ENCODE measurements around the gene EML6.

The EML6 gene

GRCh38 chr2:54706622-54707021, 16.8 kb upstream of the EML6 start:
- DNase-seq (ENCODE audit: low read depth in 2 of 2): no peak

- no peak for DNase-seq (ENCODE audit: low read depth in 2 of 2)
Observed at GRCh38 chr2:54708584-54709335, 14.7 kb upstream of the EML6 start.

GRCh38 chr2:54709336-54709809, 14.1 kb upstream of the EML6 start:
- DNase-seq (ENCODE audit: low read depth in 2 of 2): no peak

GRCh38 chr2:54710216-54710615, 13.2 kb upstream of the EML6 start:
- no peak for DNase-seq (ENCODE audit: low read depth in 2 of 2)

- no peak for DNase-seq (ENCODE audit: low read depth in 2 of 2)
Observed at GRCh38 chr2:54712516-54712915, 10.9 kb upstream of the EML6 start.

GRCh38 chr2:54714996-54715395, 8.5 kb upstream of the EML6 start:
- no peak for DNase-seq (ENCODE audit: low read depth in 2 of 2)

- no peak for DNase-seq (ENCODE audit: low read depth in 2 of 2)
Observed at GRCh38 chr2:54716375-54716774, 7.1 kb upstream of the EML6 start.

- no peak for DNase-seq (ENCODE audit: low read depth in 2 of 2)
Observed at GRCh38 chr2:54720563-54720962, 2.9 kb upstream of the EML6 start.

GRCh38 chr2:54722641-54723040, 821 bp upstream of the EML6 start:
- no peak for DNase-seq (ENCODE audit: low read depth in 2 of 2)

GRCh38 chr2:54723996-54724559, 616 bp downstream of the EML6 start:
- no peak for DNase-seq (ENCODE audit: low read depth in 2 of 2)

GRCh38 chr2:54724560-54725342, 1.3 kb downstream of the EML6 start:
- no peak for DNase-seq (ENCODE audit: low read depth in 2 of 2)

- DNase-seq (ENCODE audit: low read depth in 2 of 2): no peak
Observed at GRCh38 chr2:54725343-54726099, 2.1 kb downstream of the EML6 start.

GRCh38 chr2:54726431-54726830, 3.0 kb downstream of the EML6 start:
- DNase-seq (ENCODE audit: low read depth in 2 of 2): no peak

GRCh38 chr2:54726940-54727339, 3.5 kb downstream of the EML6 start:
- DNase-seq (ENCODE audit: low read depth in 2 of 2): no peak

GRCh38 chr2:54728669-54729120, 5.2 kb downstream of the EML6 start:
- no peak for DNase-seq (ENCODE audit: low read depth in 2 of 2)

GRCh38 chr2:54735636-54736035, 12.2 kb downstream of the EML6 start:
- DNase-seq (ENCODE audit: low read depth in 2 of 2): no peak

GRCh38 chr2:54738281-54738680, 14.8 kb downstream of the EML6 start:
- DNase-seq (ENCODE audit: low read depth in 2 of 2): no peak

GRCh38 chr2:54740333-54740732, 16.9 kb downstream of the EML6 start:
- no peak for DNase-seq (ENCODE audit: low read depth in 2 of 2)

GRCh38 chr2:54741250-54741649, 17.8 kb downstream of the EML6 start:
- no peak for DNase-seq (ENCODE audit: low read depth in 2 of 2)

- DNase-seq (ENCODE audit: low read depth in 2 of 2): no peak
Observed at GRCh38 chr2:54750040-54750439, 26.6 kb downstream of the EML6 start.

GRCh38 chr2:54752439-54752838, 29.0 kb downstream of the EML6 start:
- no peak for DNase-seq (ENCODE audit: low read depth in 2 of 2)
